SK-N-SH treated with all-trans-retinoic acid at 6 μM for 48 hours (cell line): ENCODE results near the gene NUS1.
"Not testable (repeated sequence)": the region's sequence is repeated elsewhere in the genome, so short reads cannot be mapped to it uniquely, and the experiment has no call there.

Experiments
- ATAC-seq: fragments of 200-7000 bp; cut with Tn5 transposase; 3 replicates; pipeline ENCODE4 v1.9.1; 2020; ENCODE audit warnings: mild to moderate bottlenecking, moderate library complexity
- ARNTL ChIP-seq: fragments of 450-650 bp; formaldehyde crosslinking; IDR thresholded peaks from 2 replicates; pipeline ENCODE4 v1.5.0; 2020; ENCODE audit warnings: low read depth, mild to moderate bottlenecking, moderate library complexity, borderline replicate concordance
- BACH2 ChIP-seq: fragments of 250-450 bp; sonication (Bioruptor Pico); IDR thresholded peaks from 2 replicates; pipeline ENCODE4 v1.9.0; 2021; ENCODE audit warnings: mild to moderate bottlenecking, borderline replicate concordance
- CREB5 ChIP-seq: fragments of 250-450 bp; sonication (Bioruptor Pico); IDR thresholded peaks from 2 replicates; pipeline ENCODE4 v1.5.1; 2020; ENCODE audit warnings: low read depth, mild to moderate bottlenecking, moderate library complexity
- CSDC2 ChIP-seq: fragments of 250-450 bp; sonication (Bioruptor Pico); IDR thresholded peaks from 2 replicates; pipeline ENCODE4 v1.5.0; 2020; ENCODE audit warnings: mild to moderate bottlenecking, moderate library complexity
- CSRNP3 ChIP-seq: fragments of 250-450 bp; sonication (Bioruptor Pico); IDR thresholded peaks from 2 replicates; pipeline ENCODE4 v1.5.1; 2021; ENCODE audit warnings: mild to moderate bottlenecking, moderate library complexity
- ESRRG ChIP-seq: fragments of 250-450 bp; sonication (Bioruptor Pico); IDR thresholded peaks from 2 replicates; pipeline ENCODE4 v1.6.1; 2021; ENCODE audit warnings: mild to moderate bottlenecking
- ISL1 ChIP-seq: fragments of 250-450 bp; sonication (Bioruptor Pico); IDR thresholded peaks from 2 replicates; pipeline ENCODE4 v2.1.2; 2022; ENCODE audit warnings: mild to moderate bottlenecking, moderate library complexity
- OSR1 ChIP-seq: fragments of 250-450 bp; sonication (Bioruptor Pico); IDR thresholded peaks from 2 replicates; pipeline ENCODE4 v1.8.0; 2022; ENCODE audit warnings: moderate library complexity, mild to moderate bottlenecking, inconsistent platforms
- PATZ1 ChIP-seq: fragments of 250-450 bp; sonication (Bioruptor Pico); IDR thresholded peaks from 2 replicates; pipeline ENCODE4 v1.8.0; 2020; ENCODE audit warnings: mild to moderate bottlenecking, moderate library complexity, borderline replicate concordance
- POU6F1 ChIP-seq: fragments of 250-450 bp; sonication (Bioruptor Pico); IDR thresholded peaks from 2 replicates; pipeline ENCODE4 v1.8.0; 2021; ENCODE audit warnings: low read depth, mild to moderate bottlenecking, moderate library complexity, borderline replicate concordance
- RARB ChIP-seq: fragments of 250-450 bp; sonication (Bioruptor Pico); IDR thresholded peaks from 2 replicates; pipeline ENCODE4 v1.8.0; 2021; ENCODE audit warnings: mild to moderate bottlenecking, moderate library complexity
- SNAI2 ChIP-seq: fragments of 250-450 bp; sonication (Bioruptor Pico); IDR thresholded peaks from 2 replicates; pipeline ENCODE4 v1.5.0; 2020; ENCODE audit warnings: mild to moderate bottlenecking, moderate library complexity
- TCF4 ChIP-seq: fragments of 250-450 bp; sonication (Bioruptor Pico); IDR thresholded peaks from 2 replicates; pipeline ENCODE4 v1.8.0; 2021; ENCODE audit warnings: mild to moderate bottlenecking, moderate library complexity, borderline replicate concordance
- TOX ChIP-seq: fragments of 250-450 bp; sonication (Bioruptor Pico); IDR thresholded peaks from 2 replicates; pipeline ENCODE4 v1.8.0; 2021; ENCODE audit warnings: mild to moderate bottlenecking, moderate library complexity, borderline replicate concordance
- ZFP3 ChIP-seq: fragments of 250-450 bp; sonication (Bioruptor Pico); IDR thresholded peaks from 2 replicates; pipeline ENCODE4 v1.5.0; 2020; ENCODE audit warnings: mild to moderate bottlenecking, moderate library complexity
- ZFP30 ChIP-seq: fragments of 450-650 bp; formaldehyde crosslinking; IDR thresholded peaks from 2 replicates; pipeline ENCODE4 v1.5.0; 2022; ENCODE audit warnings: mild to moderate bottlenecking, moderate library complexity
- ZNF565 ChIP-seq: fragments of 450-650 bp; formaldehyde crosslinking; conservative IDR thresholded peaks from 2 replicates; pipeline ENCODE4 v1.5.0; 2020; ENCODE audit warnings: low read depth, mild to moderate bottlenecking, moderate library complexity
- ZNF8 ChIP-seq: fragments of 450-650 bp; formaldehyde crosslinking; IDR thresholded peaks from 2 replicates; pipeline ENCODE4 v1.5.0; 2020; ENCODE audit warnings: mild to moderate bottlenecking, moderate library complexity
- TF ChIP-seq, protein P1 (sequence below): fragments of 250-450 bp; sonication (Bioruptor Pico); IDR thresholded peaks from 2 replicates; pipeline ENCODE4 v1.5.0; 2020; ENCODE audit warnings: mild to moderate bottlenecking, moderate library complexity

NUS1 gene

DNA sequence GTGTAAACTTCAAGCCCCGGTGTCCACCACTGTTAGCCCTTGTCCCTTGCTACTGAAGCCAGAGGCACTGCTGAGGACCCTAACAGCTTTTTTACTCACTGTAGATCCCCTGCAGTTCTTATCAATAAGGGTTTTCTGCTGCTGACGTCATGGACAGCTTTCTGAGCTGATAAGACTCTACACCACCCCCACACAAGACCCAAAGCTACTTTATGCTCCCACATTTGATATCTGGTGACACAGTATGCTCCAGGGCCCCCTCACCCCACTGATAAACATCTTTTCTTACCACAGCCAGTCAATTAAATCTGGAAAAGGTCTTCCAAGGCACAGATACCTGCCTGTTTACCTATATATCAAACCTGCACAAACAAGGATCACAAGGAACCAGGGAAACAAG, 65.3 kb downstream of the NUS1 start:
- ATAC-seq = no peak
- TF ChIP-seq ARNTL (CRISPR knock-in tag) = no peak
- TF ChIP-seq BACH2 (CRISPR knock-in tag) = no peak
- no peak for TF ChIP-seq POU6F1 (CRISPR knock-in tag)
- TF ChIP-seq ESRRG = no peak
- TF ChIP-seq ISL1 (CRISPR knock-in tag) = no peak
- TF ChIP-seq SNAI2 = no peak
- TF ChIP-seq CSDC2 (CRISPR knock-in tag) = no peak
- no peak for TF ChIP-seq CREB5 (CRISPR knock-in tag)
- TF ChIP-seq TOX (CRISPR knock-in tag) = no peak
- TF ChIP-seq OSR1 = no peak
- no peak for TF ChIP-seq ZNF565 (CRISPR knock-in tag)
- no peak for TF ChIP-seq PATZ1
- no peak for TF ChIP-seq ZNF8 (CRISPR knock-in tag)
- no peak for TF ChIP-seq ZFP30 (CRISPR knock-in tag)
- no peak for TF ChIP-seq ZFP3 (CRISPR knock-in tag)
- TF ChIP-seq TCF4 (CRISPR knock-in tag) = no peak
- TF ChIP-seq RARB (CRISPR knock-in tag) = no peak
- no peak for TF ChIP-seq CSRNP3
- TF ChIP-seq, protein P1, sequence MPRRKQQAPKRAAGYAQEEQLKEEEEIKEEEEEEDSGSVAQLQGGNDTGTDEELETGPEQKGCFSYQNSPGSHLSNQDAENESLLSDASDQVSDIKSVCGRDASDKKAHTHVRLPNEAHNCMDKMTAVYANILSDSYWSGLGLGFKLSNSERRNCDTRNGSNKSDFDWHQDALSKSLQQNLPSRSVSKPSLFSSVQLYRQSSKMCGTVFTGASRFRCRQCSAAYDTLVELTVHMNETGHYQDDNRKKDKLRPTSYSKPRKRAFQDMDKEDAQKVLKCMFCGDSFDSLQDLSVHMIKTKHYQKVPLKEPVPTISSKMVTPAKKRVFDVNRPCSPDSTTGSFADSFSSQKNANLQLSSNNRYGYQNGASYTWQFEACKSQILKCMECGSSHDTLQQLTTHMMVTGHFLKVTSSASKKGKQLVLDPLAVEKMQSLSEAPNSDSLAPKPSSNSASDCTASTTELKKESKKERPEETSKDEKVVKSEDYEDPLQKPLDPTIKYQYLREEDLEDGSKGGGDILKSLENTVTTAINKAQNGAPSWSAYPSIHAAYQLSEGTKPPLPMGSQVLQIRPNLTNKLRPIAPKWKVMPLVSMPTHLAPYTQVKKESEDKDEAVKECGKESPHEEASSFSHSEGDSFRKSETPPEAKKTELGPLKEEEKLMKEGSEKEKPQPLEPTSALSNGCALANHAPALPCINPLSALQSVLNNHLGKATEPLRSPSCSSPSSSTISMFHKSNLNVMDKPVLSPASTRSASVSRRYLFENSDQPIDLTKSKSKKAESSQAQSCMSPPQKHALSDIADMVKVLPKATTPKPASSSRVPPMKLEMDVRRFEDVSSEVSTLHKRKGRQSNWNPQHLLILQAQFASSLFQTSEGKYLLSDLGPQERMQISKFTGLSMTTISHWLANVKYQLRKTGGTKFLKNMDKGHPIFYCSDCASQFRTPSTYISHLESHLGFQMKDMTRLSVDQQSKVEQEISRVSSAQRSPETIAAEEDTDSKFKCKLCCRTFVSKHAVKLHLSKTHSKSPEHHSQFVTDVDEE (CRISPR knock-in tag) = no peak
- TF ChIP-seq, all 23 proteins: peak for 0

GRCh38 chr6:117750675-117751074, 75.4 kb downstream of the NUS1 start:
- not testable (repeated sequence) for ATAC-seq
